Coronary artery (tissue), 2 donors: ENCODE results near the gene USP24.

Source experiments
- DNase-seq: peaks from one replicate; pipeline ENCODE4 v3.0.0-alpha.2; 2017; ENCODE audit warnings: low spot score
- H3K27ac ChIP-seq, 2 donors: fragments of 200-600 bp; sonication (generic); one replicate each; pipeline ENCODE4 v1.5.1; 2016 to 2019
- H3K4me3 ChIP-seq: fragments of 200-600 bp; sonication (generic); 2 replicates; pipeline ENCODE4 v1.5.1; 2016; ENCODE audit warnings: mild to moderate bottlenecking, moderate library complexity
- TF ChIP-seq, protein P1 (sequence below): fragments of 200-600 bp; sonication (generic); IDR thresholded peaks from one replicate; pipeline ENCODE4 v1.5.1; 2019; ENCODE audit warnings: antibody characterized with exemption

USP24 gene

DNA sequence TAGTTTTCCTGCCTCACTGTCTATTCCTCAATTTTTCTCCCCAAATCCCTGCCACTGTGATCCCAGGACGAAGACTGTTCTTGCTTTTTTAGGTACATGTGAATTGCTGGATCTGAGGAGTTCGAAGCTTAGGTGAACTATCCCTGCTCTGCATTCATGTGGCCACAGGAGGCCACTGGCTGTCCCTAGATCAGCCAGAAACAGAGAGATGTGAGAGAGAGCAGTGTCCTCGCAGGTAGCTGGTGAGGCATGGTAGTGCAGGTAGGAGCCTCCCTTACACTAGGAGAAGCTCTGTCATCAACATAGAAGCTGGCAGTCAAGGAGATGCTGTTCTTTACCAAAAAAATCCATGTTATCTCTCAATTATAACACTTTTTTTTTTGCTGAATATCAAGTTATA lies 71.5 kb downstream of the USP24 start:
- TF ChIP-seq, protein P1, sequence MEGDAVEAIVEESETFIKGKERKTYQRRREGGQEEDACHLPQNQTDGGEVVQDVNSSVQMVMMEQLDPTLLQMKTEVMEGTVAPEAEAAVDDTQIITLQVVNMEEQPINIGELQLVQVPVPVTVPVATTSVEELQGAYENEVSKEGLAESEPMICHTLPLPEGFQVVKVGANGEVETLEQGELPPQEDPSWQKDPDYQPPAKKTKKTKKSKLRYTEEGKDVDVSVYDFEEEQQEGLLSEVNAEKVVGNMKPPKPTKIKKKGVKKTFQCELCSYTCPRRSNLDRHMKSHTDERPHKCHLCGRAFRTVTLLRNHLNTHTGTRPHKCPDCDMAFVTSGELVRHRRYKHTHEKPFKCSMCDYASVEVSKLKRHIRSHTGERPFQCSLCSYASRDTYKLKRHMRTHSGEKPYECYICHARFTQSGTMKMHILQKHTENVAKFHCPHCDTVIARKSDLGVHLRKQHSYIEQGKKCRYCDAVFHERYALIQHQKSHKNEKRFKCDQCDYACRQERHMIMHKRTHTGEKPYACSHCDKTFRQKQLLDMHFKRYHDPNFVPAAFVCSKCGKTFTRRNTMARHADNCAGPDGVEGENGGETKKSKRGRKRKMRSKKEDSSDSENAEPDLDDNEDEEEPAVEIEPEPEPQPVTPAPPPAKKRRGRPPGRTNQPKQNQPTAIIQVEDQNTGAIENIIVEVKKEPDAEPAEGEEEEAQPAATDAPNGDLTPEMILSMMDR = no peak
- no peak for DNase-seq
- no peak overlapping the region for H3K27ac ChIP-seq
- no peak overlapping the region for H3K4me3 ChIP-seq

DNA sequence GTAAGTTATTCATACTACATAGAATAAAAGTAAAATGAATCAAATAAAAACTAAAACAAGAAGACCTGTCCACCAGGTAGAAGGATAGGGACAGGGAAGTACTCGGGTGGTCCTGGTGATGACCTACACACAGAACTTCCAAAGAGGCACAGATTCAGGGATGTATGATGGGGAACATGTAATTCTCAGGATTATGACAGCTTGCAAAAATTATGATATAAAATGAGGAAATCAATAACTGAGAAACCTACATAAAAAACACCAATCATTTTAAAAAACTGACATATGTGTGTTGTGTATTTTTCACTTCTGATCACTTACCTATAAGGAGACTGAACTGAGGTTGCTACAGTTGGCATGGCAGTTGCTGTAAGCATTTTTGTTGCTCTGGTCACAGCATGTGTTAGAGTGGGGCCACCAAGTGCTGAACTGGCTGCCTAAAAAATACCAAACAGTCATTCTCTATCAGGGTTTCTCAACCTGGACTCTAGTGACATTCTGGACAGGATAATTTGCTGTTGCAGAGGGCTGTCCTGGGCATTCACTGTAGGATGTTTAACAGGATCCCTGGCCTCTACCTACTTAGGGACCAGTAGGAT lies 73.8 kb downstream of the USP24 start:
- no peak for DNase-seq
- peak overlapping the region in 1 of 2 donors; percentile 8 for H3K27ac ChIP-seq

DNA sequence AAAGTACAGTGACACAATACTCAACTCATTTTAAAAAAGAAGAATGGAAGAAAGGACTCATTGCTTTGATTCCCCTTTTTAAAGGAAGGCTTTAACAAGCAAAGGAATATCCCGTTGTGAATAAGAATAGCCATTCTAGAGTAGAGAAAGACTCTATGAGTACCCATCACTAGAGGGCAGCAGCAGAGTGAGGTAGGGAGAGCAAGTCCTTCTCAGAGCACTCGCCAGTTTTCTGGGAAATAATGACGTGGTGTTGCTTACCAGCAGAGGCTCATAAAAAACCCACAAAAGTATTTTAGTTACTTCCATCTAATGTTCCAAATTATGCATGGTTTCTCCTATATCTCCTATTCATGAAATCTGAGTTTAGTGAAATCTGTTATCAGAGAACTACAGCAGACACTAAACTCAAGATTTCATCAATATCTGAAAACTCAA lies 74.6 kb downstream of the USP24 start:
- no peak for DNase-seq
- Histone ChIP-seq H3K27ac (no peak overlapping the region), H3K4me3 (no peak overlapping the region)
- TF ChIP-seq, protein P1 = peak; percentile 24

More for the DNA sequence above, 73.8 kb downstream of the USP24 start:
- TF ChIP-seq, protein P1 = no peak
- no peak overlapping the region for H3K4me3 ChIP-seq

- no peak for DNase-seq
- TF ChIP-seq, protein P1 = no peak
- Histone ChIP-seq H3K27ac (no peak overlapping the region), H3K4me3 (no peak overlapping the region)
Observed at GRCh38 chr1:55140137-55140536, 75.0 kb downstream of the USP24 start.

DNA sequence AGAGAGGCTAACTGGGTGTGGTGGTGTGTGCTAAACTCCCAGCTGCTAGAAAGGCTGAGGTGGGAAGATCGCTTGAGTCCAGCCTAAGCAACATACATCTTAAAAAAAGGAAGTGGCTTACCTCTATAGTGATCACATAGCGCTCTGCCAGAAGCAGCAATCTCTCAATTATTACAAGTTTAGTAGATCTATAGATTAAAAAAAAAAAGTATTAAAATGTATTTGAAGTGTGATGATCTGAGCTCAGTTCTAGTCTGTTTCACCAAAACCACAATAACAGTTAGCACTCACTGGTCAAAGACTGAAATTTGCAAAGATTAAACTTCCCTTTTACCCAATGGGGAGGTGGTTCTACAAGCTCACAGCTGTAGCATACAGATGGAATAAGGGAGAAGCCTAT lies 76.3 kb downstream of the USP24 start:
- DNase-seq = no peak
- no peak overlapping the region for H3K27ac ChIP-seq
- no peak overlapping the region for H3K4me3 ChIP-seq
- TF ChIP-seq, protein P1 = no peak

DNA sequence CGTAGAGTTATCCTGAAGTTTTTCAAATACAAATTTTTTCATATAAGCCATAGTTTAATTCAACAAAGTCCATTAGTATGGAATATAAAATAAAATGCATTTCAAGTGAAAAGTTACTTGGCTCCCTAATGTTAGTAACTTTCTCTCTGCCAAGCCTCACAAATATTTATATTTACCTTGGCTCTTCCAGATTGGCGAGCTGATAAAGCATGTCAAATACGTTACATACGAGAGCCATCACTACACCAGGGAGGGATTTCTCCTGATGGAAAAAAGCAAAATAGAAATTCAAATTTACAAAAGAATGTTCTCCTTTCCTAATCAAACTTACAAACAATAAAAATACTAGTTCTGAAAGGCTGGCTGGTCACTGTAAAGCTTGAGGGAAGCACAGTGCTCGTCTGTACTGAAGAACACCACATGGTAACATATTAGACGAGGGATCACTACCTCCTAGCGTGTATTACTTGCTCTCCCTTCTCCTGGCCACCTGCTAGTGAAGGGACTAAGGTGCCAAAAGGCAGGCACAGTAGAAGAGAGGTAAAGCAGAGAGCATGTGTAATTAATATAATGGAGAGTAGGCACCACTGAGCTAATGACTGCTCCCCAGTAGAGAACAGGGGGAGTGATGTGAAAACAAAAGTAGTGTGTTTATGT lies 80.9 kb downstream of the USP24 start:
- no peak for DNase-seq
- no peak overlapping the region for H3K4me3 ChIP-seq
- TF ChIP-seq, protein P1 = no peak
- no peak overlapping the region for H3K27ac ChIP-seq

DNA sequence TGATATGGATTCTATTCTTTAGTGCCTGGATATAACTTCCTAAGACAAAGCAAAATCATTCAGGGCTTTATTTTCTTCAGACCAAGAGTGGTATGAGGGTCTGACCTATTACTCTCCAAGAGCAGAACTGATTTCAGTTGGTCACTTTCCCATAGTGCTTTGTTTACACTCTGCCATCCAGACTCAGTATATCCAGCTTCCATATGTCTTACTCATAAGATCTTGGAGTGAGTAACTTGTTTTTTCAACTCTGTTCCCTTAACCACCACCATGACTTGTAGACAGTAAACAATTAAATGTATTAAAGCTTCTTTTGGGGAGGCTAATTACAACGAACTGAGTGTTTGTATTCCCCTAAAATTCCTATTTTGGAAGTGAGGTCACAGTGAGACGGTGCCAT lies 83.4 kb downstream of the USP24 start:
- DNase-seq = no peak
- no peak overlapping the region for H3K4me3 ChIP-seq
- no peak overlapping the region for H3K27ac ChIP-seq
- TF ChIP-seq, protein P1 = no peak
